Common myeloid progenitor, CD34-positive (primary cell): Measurements from ENCODE around the gene CNN1.

Experiments used
- CTCF ChIA-PET: fragments of 350-600 bp; sonication (Branson Sonifier 250); formaldehyde crosslinking; loops from one replicate; lab custom pipeline; 2021; ENCODE audit warnings: antibody characterized with exemption; lab: Charles Lee
- POLR2A ChIA-PET: fragments of 350-600 bp; sonication (Branson Sonifier 250); formaldehyde crosslinking; loops from one replicate; lab custom pipeline; 2021; ENCODE audit warnings: antibody characterized with exemption; lab: Charles Lee
- DNase-seq, 3 donors: peaks; one replicate each; pipeline versions ENCODE4 v3.0.0 to v3.0.0-alpha.2; 2013
- H3K27ac ChIP-seq, 2 experiments: 1 replicate in 1 of 2; 2 replicates in 1 of 2; pipeline ENCODE4 v1.7.0; 2013; ENCODE audit warnings: inconsistent platforms in 2 of 2, low read length in 2 of 2, mild to moderate bottlenecking in 2 of 2, low read depth in 1 of 2, moderate library complexity in 1 of 2; ENCODE audit not compliant: severe bottlenecking in 2 of 2, insufficient read depth in 1 of 2, poor library complexity in 1 of 2
- H3K27me3 ChIP-seq, 5 experiments: replicated peaks in 2 of 5; 1 replicate in 3 of 5; 2 replicates in 2 of 5; pipeline versions ENCODE4 v1.6.1 to v1.7.0; 2013; ENCODE audit warnings: low read length in 4 of 5, mild to moderate bottlenecking in 2 of 5, moderate library complexity in 2 of 5, inconsistent platforms in 1 of 5; ENCODE audit not compliant: insufficient read depth in 5 of 5, control insufficient read depth in 4 of 5
- H3K36me3 ChIP-seq, 4 experiments: 1 replicate in 2 of 4; 2 replicates in 2 of 4; pipeline versions ENCODE4 v1.6.1 to v1.7.0; 2013; ENCODE audit warnings: low read length in 3 of 4, control low read depth in 1 of 4, mild to moderate bottlenecking in 1 of 4; ENCODE audit not compliant: control insufficient read depth in 4 of 4, insufficient read depth in 4 of 4
- H3K4me1 ChIP-seq, 4 experiments: 1 replicate in 3 of 4; 2 replicates in 1 of 4; pipeline versions ENCODE4 v1.6.1 to v1.7.1; 2013; ENCODE audit warnings: low read length in 3 of 4, mild to moderate bottlenecking in 3 of 4, control low read depth in 1 of 4, inconsistent platforms in 1 of 4, moderate library complexity in 1 of 4; ENCODE audit not compliant: control insufficient read depth in 4 of 4, insufficient read depth in 4 of 4; ENCODE audit errors: control extremely low read depth in 1 of 4
- H3K4me3 ChIP-seq, 7 experiments: 1 replicate in 4 of 7; 2 replicates in 3 of 7; pipeline versions ENCODE4 v1.5.1 to v1.7.0; 2013; ENCODE audit warnings: mild to moderate bottlenecking in 7 of 7, low read length in 6 of 7, moderate library complexity in 6 of 7, inconsistent platforms in 2 of 7, low read depth in 2 of 7, control low read depth in 1 of 7; ENCODE audit not compliant: insufficient read depth in 4 of 7, control insufficient read depth in 1 of 7; ENCODE audit errors: extremely low read depth in 1 of 7
- H3K9me3 ChIP-seq, 5 experiments: 1 replicate in 4 of 5; 2 replicates in 1 of 5; pipeline versions ENCODE4 v1.6.1 to v1.7.1; 2013; ENCODE audit warnings: low read length in 4 of 5, mild to moderate bottlenecking in 2 of 5, inconsistent platforms in 1 of 5, low read depth in 1 of 5, moderate library complexity in 1 of 5; ENCODE audit not compliant: control insufficient read depth in 4 of 5, insufficient read depth in 2 of 5; ENCODE audit errors: control extremely low read depth in 1 of 5
- WGBS: methylation state at CpG from one replicate; pipeline ENCODE4 v1.1.5; 2013; ENCODE audit not compliant: insufficient coverage; 5-methylcytosine and 5-hydroxymethylcytosine counted together

Gene CNN1

GRCh38 chr19:11541238-11541637 is 2.6 kb downstream of the CNN1 start:
- Histone ChIP-seq H3K36me3 (no peaks in the 10 kb centered on the region), H3K27me3 (peaks cover 0 to 39% (median 10%) of the 10 kb centered on the region in 5 experiments), H3K4me3 (no peak overlapping the region), H3K9me3 (no peaks in the 10 kb centered on the region), H3K4me1 (peaks cover 0 to 8% (median 4%) of the 10 kb centered on the region in 4 experiments), H3K27ac (no peak overlapping the region)
- ChIA-PET POLR2A (no interaction called here), CTCF (no interaction called here)
- DNase-seq: peak in 1 of 3 donors; percentile 33
- 100% methylated on average over 2 of the region's 3 CpGs for WGBS

DNA sequence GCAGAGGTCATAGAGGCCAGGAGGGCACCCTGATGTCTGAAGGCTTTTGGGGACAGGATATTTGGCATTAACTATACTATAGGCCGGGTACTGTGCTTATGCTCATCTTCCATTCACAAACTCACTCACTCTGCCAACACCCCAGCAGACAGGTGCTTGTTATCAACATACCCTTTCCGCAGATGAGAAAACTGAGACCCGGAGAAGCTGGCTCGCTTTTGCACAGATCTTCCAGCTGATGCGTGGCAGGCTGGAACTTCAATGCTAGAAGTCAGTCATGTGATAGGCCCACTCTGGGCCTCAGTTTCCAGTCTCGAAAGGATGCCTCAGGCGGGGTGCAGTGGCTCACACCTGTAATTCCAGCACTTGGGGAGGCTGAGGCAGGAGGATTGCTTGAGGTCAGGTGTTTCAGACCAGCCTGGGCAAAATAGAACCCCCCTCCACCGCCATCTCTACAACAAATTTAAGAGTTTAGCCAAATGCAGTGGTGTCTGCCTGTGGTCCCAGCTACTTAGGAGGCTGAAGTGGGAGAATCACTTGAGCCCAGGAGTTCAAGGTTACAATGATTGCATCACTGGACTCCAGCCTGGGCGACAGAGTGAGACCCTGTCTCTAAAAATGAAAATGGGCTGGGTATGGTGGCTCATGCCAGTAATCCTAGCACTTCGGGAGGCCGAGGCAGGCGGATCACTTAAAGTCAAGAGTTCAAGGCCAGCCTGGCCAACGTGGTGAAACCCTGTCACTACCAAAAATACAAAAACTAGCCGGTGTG is 9.5 kb downstream of the CNN1 start:
- Histone ChIP-seq H3K4me1 (no peaks in the 10 kb centered on the region), H3K4me3 (no peak overlapping the region)
- WGBS: 99% methylated on average over 10 of the region's 14 CpGs

DNA sequence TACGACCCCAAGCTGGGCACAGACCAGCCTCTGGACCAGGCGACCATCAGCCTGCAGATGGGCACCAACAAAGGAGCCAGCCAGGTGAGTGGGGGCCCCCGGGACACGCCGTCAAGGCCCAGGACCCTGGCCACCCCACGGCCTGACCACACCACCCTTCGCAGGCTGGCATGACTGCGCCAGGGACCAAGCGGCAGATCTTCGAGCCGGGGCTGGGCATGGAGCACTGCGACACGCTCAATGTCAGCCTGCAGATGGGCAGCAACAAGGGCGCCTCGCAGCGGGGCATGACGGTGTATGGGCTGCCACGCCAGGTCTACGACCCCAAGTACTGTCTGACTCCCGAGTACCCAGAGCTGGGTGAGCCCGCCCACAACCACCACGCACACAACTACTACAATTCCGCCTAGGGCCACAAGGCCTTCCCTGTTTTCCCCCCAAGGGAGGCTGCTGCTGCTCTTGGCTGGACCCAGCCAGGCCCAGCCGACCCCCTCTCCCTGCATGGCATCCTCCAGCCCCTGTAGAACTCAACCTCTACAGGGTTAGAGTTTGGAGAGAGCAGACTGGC is 10.8 kb downstream of the CNN1 start:
- ChIA-PET CTCF (no interaction called here), POLR2A (no interaction called here)
- Histone ChIP-seq H3K4me1 (no peaks in the 10 kb centered on the region), H3K9me3 (no peaks in the 10 kb centered on the region), H3K4me3 (no peak overlapping the region), H3K27me3 (peaks cover 0 to 3% (median 0%) of the 10 kb centered on the region in 5 experiments), H3K27ac (no peak overlapping the region), H3K36me3 (peaks cover 3 to 25% (median 15%) of the 10 kb centered on the region in 4 experiments)
- no peak for DNase-seq
- WGBS: 99% methylated on average over 23 of the region's 24 CpGs

More for the DNA sequence above, 9.5 kb downstream of the CNN1 start:
- no peaks in the 10 kb centered on the region for H3K9me3 ChIP-seq
- POLR2A ChIA-PET: no interaction called here
- no peak for DNase-seq
- no peak overlapping the region for H3K27ac ChIP-seq
- CTCF ChIA-PET: interaction anchor here (1.4 kb wide), 1 partner anchor 12 kb away, joined by 4 read pairs; no protein-coding TSS in a partner anchor
- H3K36me3 ChIP-seq: peaks cover 3 to 12% (median 7%) of the 10 kb centered on the region in 4 experiments
- H3K27me3 ChIP-seq: peaks cover 0 to 3% (median 0%) of the 10 kb centered on the region in 5 experiments

DNA sequence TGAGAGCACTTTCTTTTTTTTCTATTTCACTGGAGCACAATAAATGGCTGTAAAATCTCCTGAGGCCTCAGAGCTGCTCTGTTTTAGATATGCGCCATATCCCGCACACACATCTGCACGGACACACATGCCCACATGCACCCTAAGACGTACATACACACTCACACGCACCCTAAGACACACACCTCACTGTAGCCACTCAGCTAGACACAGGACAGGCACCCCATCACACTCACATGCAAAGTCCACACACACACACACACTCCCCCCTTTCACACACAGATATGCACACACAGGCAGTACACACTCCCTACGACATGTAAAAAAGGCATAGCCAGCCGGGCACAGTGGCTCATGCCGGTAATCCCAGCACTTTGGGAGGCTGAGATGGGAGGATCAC is 11.6 kb downstream of the CNN1 start:
- WGBS: 100% methylated on average over 2 of the region's 8 CpGs
- H3K27me3 ChIP-seq: peaks cover 0 to 3% (median 0%) of the 10 kb centered on the region in 5 experiments
- H3K4me3 ChIP-seq: no peak overlapping the region
- CTCF ChIA-PET: no interaction called here
- no peaks in the 10 kb centered on the region for H3K4me1 ChIP-seq
- no peak overlapping the region for H3K27ac ChIP-seq
- peaks cover 3 to 28% (median 16%) of the 10 kb centered on the region in 4 experiments for H3K36me3 ChIP-seq
- DNase-seq: no peak
- POLR2A ChIA-PET: no interaction called here
- H3K9me3 ChIP-seq: no peaks in the 10 kb centered on the region

DNA sequence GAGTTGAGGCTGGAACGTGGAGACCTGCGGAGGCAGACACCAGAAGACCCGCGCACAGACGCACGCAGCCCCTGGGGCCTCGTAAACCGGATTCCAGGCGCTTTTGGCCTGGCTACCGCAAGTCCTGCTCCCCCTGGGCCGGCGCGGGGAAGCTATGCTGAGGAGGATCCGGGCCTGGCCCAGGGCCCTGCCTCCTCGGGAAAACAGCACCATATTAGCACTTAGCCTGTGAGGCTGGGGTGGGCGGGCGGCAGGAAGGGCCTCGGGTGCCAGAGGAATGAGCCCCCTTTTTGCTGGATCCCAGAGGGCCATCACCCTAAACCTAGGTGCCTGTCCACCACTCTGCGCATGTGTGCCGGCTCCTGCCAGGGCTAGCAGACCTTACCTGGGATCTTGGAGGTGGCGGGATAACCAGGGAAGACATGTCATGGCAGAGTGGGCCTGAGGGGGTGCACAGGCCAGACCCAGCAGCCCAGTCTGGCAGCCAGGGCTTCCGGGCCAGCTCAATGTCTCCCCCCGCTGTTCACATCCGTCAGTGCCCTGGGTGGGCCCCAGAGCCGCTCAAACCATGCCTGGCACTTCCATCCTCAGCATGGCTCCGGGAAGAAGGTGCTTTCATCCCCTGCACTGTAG is 13.1 kb downstream of the CNN1 start:
- Histone ChIP-seq H3K36me3 (peaks cover 6 to 33% (median 17%) of the 10 kb centered on the region in 4 experiments), H3K4me3 (no peak overlapping the region), H3K27me3 (peaks cover 0 to under 1% (median 0%) of the 10 kb centered on the region in 5 experiments), H3K27ac (no peak overlapping the region), H3K9me3 (no peaks in the 10 kb centered on the region), H3K4me1 (no peaks in the 10 kb centered on the region)
- ChIA-PET POLR2A (interaction anchor here (0.5 kb wide), 1 partner anchor 40 kb away, joined by 3 read pairs; no protein-coding TSS in a partner anchor), CTCF (interaction anchor here (0.8 to 1.7 kb wide), 3 partner anchors 9 to 35 kb away, joined by 3 read pairs; no protein-coding TSS in a partner anchor)
- DNase-seq: no peak
- 96% methylated on average over 26 of the region's 26 CpGs for WGBS

- CTCF ChIA-PET: interaction anchor here (0.5 to 1.7 kb wide), 3 partner anchors 8 to 30 kb away, joined by 3 to 4 read pairs (median 3); no protein-coding TSS in a partner anchor
- Histone ChIP-seq H3K36me3 (peaks cover 6 to 33% (median 19%) of the 10 kb centered on the region in 4 experiments), H3K9me3 (no peaks in the 10 kb centered on the region), H3K4me1 (peaks cover 0 to 3% (median 2%) of the 10 kb centered on the region in 4 experiments), H3K27ac (no peak overlapping the region), H3K27me3 (no peaks in the 10 kb centered on the region), H3K4me3 (no peak overlapping the region)
- DNase-seq: no peak
- 91% methylated on average over 17 of the region's 20 CpGs for WGBS
- POLR2A ChIA-PET: no interaction called here
These were observed 14.2 kb downstream of the CNN1 start for GRCh38 chr19:11552666-11553372.
